ENCODE data around the gene DCDC1.

DNA sequence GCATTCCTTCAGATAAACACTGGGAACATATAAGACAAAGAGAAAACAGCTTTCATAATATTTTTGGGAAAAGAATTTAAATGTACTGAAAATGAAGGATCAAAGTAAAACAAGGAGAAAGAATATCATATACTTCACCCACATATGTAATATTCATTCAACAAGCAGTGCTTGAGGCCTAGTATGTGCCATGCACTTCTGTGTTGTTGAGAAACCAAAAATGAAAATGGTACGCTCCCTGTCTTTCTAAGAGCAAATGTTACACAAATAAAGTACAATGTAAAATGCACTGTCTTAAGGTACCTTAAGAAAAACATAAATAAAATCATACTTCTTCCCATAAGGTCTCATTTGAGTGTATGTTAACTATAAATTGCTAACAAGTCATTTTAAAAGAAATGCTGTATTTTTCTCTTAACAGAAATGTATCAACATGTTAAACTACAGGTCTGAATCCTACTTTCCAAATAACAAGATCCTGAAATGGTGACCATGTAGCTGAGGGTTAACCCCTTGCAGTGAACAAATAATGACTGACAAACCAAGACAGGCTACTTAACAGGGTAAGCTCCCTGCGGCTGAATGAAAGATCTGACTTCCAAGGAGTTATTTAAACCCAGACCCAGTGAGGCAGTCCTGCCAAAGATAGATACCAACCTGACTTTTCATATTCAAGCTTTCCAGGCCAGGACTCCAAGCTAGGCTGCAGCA lies 377.6 kb downstream of the DCDC1 start:
- TF ChIP-seq GATA3 (IDR thresholded peaks at IDR 0.05; ENCODE audit: borderline replicate concordance) (no peak), POLR2A (IDR thresholded peaks at IDR 0.05; ENCODE audit: low read length) (no peak), RCOR1 (IDR thresholded peaks at IDR 0.05; ENCODE audit: low read depth, low read length) (no peak), KDM1A (IDR thresholded peaks at IDR 0.05; ENCODE audit: low read depth) (no peak), CHD2 (IDR thresholded peaks at IDR 0.05; ENCODE audit: low read length, partially characterized antibody) (no peak), MAFK (IDR thresholded peaks at IDR 0.05; ENCODE audit: partially characterized antibody) (no peak), CEBPB (IDR thresholded peaks at IDR 0.05) (no peak)
- TF ChIP-seq, protein P1, sequence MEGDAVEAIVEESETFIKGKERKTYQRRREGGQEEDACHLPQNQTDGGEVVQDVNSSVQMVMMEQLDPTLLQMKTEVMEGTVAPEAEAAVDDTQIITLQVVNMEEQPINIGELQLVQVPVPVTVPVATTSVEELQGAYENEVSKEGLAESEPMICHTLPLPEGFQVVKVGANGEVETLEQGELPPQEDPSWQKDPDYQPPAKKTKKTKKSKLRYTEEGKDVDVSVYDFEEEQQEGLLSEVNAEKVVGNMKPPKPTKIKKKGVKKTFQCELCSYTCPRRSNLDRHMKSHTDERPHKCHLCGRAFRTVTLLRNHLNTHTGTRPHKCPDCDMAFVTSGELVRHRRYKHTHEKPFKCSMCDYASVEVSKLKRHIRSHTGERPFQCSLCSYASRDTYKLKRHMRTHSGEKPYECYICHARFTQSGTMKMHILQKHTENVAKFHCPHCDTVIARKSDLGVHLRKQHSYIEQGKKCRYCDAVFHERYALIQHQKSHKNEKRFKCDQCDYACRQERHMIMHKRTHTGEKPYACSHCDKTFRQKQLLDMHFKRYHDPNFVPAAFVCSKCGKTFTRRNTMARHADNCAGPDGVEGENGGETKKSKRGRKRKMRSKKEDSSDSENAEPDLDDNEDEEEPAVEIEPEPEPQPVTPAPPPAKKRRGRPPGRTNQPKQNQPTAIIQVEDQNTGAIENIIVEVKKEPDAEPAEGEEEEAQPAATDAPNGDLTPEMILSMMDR (IDR thresholded peaks at IDR 0.05): no peak
- TF ChIP-seq, protein P2, sequence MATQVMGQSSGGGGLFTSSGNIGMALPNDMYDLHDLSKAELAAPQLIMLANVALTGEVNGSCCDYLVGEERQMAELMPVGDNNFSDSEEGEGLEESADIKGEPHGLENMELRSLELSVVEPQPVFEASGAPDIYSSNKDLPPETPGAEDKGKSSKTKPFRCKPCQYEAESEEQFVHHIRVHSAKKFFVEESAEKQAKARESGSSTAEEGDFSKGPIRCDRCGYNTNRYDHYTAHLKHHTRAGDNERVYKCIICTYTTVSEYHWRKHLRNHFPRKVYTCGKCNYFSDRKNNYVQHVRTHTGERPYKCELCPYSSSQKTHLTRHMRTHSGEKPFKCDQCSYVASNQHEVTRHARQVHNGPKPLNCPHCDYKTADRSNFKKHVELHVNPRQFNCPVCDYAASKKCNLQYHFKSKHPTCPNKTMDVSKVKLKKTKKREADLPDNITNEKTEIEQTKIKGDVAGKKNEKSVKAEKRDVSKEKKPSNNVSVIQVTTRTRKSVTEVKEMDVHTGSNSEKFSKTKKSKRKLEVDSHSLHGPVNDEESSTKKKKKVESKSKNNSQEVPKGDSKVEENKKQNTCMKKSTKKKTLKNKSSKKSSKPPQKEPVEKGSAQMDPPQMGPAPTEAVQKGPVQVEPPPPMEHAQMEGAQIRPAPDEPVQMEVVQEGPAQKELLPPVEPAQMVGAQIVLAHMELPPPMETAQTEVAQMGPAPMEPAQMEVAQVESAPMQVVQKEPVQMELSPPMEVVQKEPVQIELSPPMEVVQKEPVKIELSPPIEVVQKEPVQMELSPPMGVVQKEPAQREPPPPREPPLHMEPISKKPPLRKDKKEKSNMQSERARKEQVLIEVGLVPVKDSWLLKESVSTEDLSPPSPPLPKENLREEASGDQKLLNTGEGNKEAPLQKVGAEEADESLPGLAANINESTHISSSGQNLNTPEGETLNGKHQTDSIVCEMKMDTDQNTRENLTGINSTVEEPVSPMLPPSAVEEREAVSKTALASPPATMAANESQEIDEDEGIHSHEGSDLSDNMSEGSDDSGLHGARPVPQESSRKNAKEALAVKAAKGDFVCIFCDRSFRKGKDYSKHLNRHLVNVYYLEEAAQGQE (IDR thresholded peaks at IDR 0.05): no peak

Measured in A549 (cell line).